SH-SY5Y (cell line): ENCODE results near the gene PGGHG.

Source experiments
- GATA2 ChIP-seq: IDR thresholded peaks from 2 replicates; pipeline ENCODE4 v1.6.1; 2011; ENCODE audit warnings: mild to moderate bottlenecking, low read depth, low read length
- GATA3 ChIP-seq: IDR thresholded peaks from 2 replicates; pipeline ENCODE4 v1.6.1; 2011; ENCODE audit warnings: low read depth, mild to moderate bottlenecking, low read length, moderate library complexity

The PGGHG gene

DNA sequence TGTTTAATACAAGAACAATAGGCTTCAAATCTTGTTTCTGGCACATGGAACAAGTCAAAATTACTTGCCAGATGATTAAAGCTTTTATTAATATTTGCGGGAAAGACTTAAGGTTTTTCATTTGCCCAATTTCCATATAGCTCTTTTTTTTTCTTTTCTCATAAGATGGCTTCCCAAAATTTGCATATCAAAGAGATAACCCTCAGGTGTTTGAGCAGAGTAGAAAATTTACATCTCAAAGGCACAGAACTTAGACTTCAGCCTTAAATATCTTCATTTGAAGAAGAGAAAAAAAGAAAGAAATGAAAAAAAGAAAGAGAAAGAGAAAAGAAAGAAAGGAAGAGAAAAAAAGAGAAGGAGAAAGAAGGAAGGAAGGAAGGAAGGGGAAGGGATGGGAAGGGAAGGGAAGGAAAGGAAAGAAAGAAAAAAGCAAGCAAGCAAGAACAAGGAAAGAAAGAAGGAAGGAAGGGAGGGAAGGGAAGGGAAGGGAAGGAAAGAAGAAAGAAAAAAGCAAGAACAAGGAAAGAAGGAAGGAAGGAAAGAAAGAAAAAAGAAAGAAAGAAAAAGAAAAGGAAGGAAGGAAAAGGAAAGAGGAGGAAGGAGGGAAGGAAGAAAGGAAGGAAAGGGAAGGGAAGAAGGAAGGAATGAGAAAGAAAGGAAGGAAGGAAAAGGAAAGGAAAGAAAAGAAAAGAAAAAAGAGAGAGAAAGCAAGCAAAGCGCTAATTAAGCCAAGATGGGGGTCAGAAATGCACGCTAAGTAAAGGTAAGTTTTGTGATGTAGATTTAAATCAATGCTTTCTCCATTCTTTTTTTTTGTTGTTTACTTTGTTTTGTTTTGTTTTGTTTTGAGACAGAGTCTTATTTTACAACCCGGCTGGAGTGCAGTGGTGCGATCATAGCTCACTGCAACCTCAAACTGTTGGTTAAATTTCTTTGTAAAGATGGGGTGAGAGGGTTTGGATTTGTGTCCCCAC lies 51.9 kb downstream of the PGGHG start:
- TF ChIP-seq GATA2: no peak
- no peak for TF ChIP-seq GATA3

GRCh38 chr11:342328-342727 lies 53.4 kb downstream of the PGGHG start:
- TF ChIP-seq GATA2: no peak
- TF ChIP-seq GATA3: no peak

DNA sequence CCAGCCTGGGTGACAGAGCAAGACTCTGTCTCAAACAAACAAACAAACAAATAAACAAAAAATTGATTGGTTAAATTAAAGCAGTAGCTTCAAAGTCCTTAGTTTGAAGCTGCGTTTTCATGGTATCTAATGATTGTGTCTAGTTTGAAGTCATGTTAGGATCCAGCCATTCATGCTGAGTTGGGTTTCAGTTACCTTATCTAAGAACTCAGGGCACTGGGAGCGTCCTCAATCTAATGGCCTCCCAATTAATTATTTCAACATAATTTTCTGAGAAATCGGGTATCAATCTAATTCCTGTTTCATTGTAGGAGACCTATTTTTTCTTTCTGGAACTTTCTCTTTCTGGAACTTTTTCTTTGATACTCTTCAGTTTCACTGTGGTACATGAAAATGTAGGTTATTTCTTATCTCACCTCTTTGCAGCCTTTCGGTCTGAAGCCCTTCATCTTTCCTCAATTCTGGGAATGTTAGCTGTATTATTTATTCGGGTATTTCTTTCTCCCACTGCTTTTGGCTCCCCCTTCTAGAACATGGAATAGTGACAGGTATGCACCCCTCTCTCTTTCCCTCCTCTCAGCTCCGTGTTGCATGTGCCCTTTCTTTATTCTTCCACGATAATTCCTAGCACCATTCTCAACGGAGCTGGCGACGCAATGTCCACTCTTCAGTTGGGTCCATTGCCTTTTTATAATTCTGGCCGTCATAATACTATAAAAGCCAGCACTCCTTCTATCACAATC lies 56.1 kb downstream of the PGGHG start:
- TF ChIP-seq GATA3: no peak
- TF ChIP-seq GATA2: no peak
